WERI-Rb-1 (cell line): Measurements from ENCODE around the gene POR.

ENCODE experiments used
- DNase-seq: peaks from one replicate; pipeline ENCODE4 v3.0.0-alpha.2; 2020
- H3K27ac ChIP-seq: fragments of 250-450 bp; sonication (Bioruptor Pico); 2 replicates; pipeline ENCODE4 v1.5.1; 2020; ENCODE audit warnings: mild to moderate bottlenecking, moderate library complexity
- H3K27me3 ChIP-seq: fragments of 250-450 bp; sonication (Bioruptor Pico); 2 replicates; pipeline ENCODE4 v1.5.1; 2021; ENCODE audit warnings: mild to moderate bottlenecking, low read depth, moderate library complexity; ENCODE audit not compliant: insufficient read depth, severe bottlenecking
- H3K36me3 ChIP-seq: fragments of 250-450 bp; sonication (Bioruptor Pico); 2 replicates; pipeline ENCODE4 v1.5.1; 2020; ENCODE audit warnings: mild to moderate bottlenecking, moderate library complexity
- H3K4me3 ChIP-seq: 2 replicates; pipeline ENCODE4 v1.5.1; 2011; ENCODE audit warnings: low read depth, mild to moderate bottlenecking, control low read depth, low read length
- H3K9me3 ChIP-seq: fragments of 250-450 bp; sonication (Bioruptor Pico); 2 replicates; pipeline ENCODE4 v1.5.1; 2021; ENCODE audit warnings: mild to moderate bottlenecking, moderate library complexity; ENCODE audit not compliant: severe bottlenecking
- CTCF ChIP-seq: IDR thresholded peaks from 2 replicates; pipeline ENCODE4 v1.5.1; 2011; ENCODE audit warnings: low read depth, mild to moderate bottlenecking, control low read depth, inconsistent platforms, low read length

Gene POR

GRCh38 chr7:75989500-75990388 is 74.8 kb downstream of the POR start:
- Histone ChIP-seq H3K27ac (no peak overlapping the region; the same call in 1 of the 2 replicates), H3K27me3 (no peaks in the 10 kb centered on the region), H3K4me3 (no peak overlapping the region), H3K36me3 (peaks cover 26% of the 10 kb centered on the region), H3K9me3 (no peaks in the 10 kb centered on the region)
- DNase-seq, result no peak
- TF ChIP-seq CTCF, result no peak

- Histone ChIP-seq H3K36me3 (peaks cover 10% of the 10 kb centered on the region), H3K27ac (no peak overlapping the region), H3K4me3 (no peak overlapping the region), H3K9me3 (no peaks in the 10 kb centered on the region), H3K27me3 (no peaks in the 10 kb centered on the region)
- no peak for DNase-seq
- no peak for TF ChIP-seq CTCF
Measured at GRCh38 chr7:75991531-75992082, 76.7 kb downstream of the POR start.

- no peak for TF ChIP-seq CTCF
- H3K9me3 ChIP-seq, result no peaks in the 10 kb centered on the region
- no peak for DNase-seq
Measured at GRCh38 chr7:75992083-75992755, 77.3 kb downstream of the POR start.

GRCh38 chr7:75993689-75994387 is 78.9 kb downstream of the POR start:
- peak; percentile 51 for DNase-seq
- Histone ChIP-seq H3K9me3 (no peaks in the 10 kb centered on the region), H3K27me3 (no peaks in the 10 kb centered on the region), H3K27ac (peak overlapping the region; percentile 48), H3K36me3 (no peaks in the 10 kb centered on the region; the same call in 1 of the 2 replicates), H3K4me3 (peak overlapping the region; percentile 79)
- TF ChIP-seq CTCF, result no peak

More at GRCh38 chr7:75992083-75992755, 77.3 kb downstream of the POR start:
- no peaks in the 10 kb centered on the region for H3K27me3 ChIP-seq
- H3K27ac ChIP-seq, result peak overlapping the region; percentile 18; the same call in 1 of the 2 replicates
- peaks cover 4% of the 10 kb centered on the region for H3K36me3 ChIP-seq
- no peak overlapping the region for H3K4me3 ChIP-seq

- no peaks in the 10 kb centered on the region for H3K9me3 ChIP-seq
- peak within 1 kb of the TSS; percentile 79 for H3K4me3 ChIP-seq
- 0 out of 2 replicates have a peak, but pooled peaks have one; percentile 15 for TF ChIP-seq CTCF
- peak within 1 kb of the TSS; percentile 50 for H3K27ac ChIP-seq
- no peaks in the 10 kb centered on the region; the same call in 1 of the 2 replicates for H3K36me3 ChIP-seq
- peak; percentile 96 for DNase-seq
- no peaks in the 10 kb centered on the region for H3K27me3 ChIP-seq
Measured at GRCh38 chr7:75994388-75995051, 79.6 kb downstream of the POR start, which contains the start of gene TMEM120A. Gene TMEM120A (minus strand): TSS chr7:75994595. CDS start chr7:75994570, 25 bp downstream.
